Measurements from ENCODE around the gene CSF3.

Gene CSF3

DNA sequence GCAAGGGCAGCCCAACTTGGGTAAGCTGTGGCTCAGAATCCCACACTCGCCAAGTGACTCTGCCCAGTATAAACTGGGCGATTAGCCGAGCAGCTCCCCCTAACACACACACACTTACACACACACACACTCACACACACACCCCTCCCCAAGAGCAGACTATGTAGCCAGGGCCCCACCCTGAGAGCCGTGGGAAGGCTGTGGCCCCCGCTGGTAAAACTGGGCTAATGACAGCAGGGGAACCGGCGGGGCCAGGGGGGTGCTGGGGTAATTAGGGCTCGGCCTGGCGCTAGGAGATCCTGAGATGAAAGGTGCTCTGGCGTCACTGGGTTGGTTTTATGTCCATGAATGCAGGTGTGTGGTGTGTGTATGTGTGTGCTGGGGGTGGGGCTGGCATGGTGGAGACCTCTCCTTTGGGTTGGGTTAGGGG is 46.4 kb downstream of the CSF3 start:
- Histone ChIP-seq H3K27me3 (ENCODE audit: control insufficient read depth, insufficient read depth, low read length) (no peaks in the 10 kb centered on the region), H3K4me3 (ENCODE audit: low read length) (no peak overlapping the region), H3K4me1 (ENCODE audit: control insufficient read depth, insufficient read depth, low read length) (peaks cover 12% of the 10 kb centered on the region), H3K27ac (ENCODE audit: low read length) (no peak overlapping the region), H3K36me3 (ENCODE audit: control insufficient read depth, insufficient read depth, low read length) (no peaks in the 10 kb centered on the region), H3K9me3 (ENCODE audit: control insufficient read depth, insufficient read depth, low read length) (no peaks in the 10 kb centered on the region)
- no peak for DNase-seq (ENCODE audit: low read depth, low spot score)
- no CpG with 5 or more reads among the region's 10 CpGs for WGBS (ENCODE audit: insufficient coverage, insufficient read length)

DNA sequence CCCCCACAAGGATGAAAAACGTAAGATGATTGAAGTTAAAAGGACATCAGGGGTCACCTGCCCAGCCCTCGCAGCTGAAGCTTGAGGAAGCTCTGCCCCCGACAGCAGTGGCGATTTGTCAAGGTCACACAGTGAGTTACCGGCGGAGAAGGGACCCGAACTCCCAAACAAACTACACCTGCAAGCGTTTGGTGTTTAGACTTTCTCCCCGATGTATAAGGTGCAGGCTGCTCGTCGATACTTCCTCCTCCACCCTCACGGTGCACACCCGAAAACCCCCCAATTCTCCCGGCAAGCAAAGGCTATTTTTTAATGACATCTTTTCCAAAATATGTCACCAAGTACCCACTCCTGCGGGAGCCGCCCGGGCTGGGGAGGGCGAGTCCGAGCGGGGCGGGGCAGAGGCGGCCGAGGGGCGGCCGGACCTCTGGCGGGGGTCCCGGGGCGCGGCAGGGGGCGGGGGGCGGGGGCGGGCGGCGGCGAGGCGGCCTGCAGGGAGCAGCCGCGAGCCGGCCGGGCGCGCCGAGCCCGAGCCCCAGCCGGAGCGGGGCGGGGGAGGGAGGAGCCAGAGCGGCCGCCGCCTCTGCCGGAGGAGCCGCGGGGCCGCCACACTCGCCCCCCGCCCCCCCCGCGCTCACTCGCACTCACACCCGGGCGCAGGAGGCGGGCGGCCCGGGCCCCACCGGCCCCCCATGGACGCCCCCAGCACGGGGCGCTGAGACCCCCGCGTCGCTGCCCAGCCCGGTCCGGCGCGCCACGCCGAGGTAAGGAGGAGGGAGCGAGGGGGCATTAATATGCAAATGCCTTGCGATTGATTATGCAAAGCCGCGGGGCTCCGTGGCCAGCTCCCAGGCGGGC is 47.3 kb downstream of the CSF3 start, which contains the start of gene THRA:
Gene THRA (plus strand): TSS at position 637 of the 858 bp plus-strand sequence. CDS start 11,524 bp downstream, outside the sequence.
- H3K9me3 ChIP-seq (ENCODE audit: control insufficient read depth, insufficient read depth, low read length), result no peaks in the 10 kb centered on the region
- H3K4me3 ChIP-seq (ENCODE audit: low read length), result peak within 1 kb of the TSS; percentile 67
- H3K27me3 ChIP-seq (ENCODE audit: control insufficient read depth, insufficient read depth, low read length), result no peaks in the 10 kb centered on the region
- no CpG with 5 or more reads among the region's 83 CpGs for WGBS (ENCODE audit: insufficient coverage, insufficient read length)
- peaks cover 12% of the 10 kb centered on the region for H3K4me1 ChIP-seq (ENCODE audit: control insufficient read depth, insufficient read depth, low read length)
- H3K27ac ChIP-seq (ENCODE audit: low read length), result no peak within 1 kb of the TSS
- no peak for DNase-seq (ENCODE audit: low read depth, low spot score)
- H3K36me3 ChIP-seq (ENCODE audit: control insufficient read depth, insufficient read depth, low read length), result no peaks in the 10 kb centered on the region

DNA sequence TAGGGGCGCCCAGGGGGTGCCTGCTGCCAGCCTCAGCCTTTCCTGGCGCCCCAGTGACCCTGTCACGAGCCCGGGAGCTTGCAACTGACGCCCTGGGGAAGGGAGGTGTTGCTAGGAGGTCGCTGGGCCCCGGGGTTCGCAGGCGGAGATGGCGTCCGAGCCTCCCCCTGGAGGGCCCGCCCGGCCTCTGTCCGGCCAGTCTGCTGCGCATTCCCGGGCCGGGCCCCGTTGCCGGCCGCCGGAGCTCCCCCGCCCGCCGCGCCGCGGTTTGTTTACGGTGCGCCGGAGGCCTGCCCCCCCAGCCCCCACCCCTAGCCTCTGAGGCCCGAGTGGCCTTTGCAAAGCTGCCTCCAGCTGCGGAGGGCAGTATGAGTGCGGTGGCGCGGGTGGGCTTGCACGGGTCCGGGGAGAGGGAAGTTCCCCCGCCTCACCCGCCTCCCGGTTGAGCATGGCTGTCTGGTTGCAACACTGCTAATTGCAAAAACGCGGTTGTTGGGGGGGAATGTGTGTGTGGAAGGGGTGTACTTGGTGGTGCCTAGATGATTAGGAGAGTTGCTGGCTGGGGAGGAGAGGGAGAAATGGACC is 48.0 kb downstream of the CSF3 start:
- DNase-seq (ENCODE audit: low read depth, low spot score), result no peak
- H3K27ac ChIP-seq (ENCODE audit: low read length), result no peak overlapping the region
- no peaks in the 10 kb centered on the region for H3K36me3 ChIP-seq (ENCODE audit: control insufficient read depth, insufficient read depth, low read length)
- no peaks in the 10 kb centered on the region for H3K9me3 ChIP-seq (ENCODE audit: control insufficient read depth, insufficient read depth, low read length)
- WGBS (ENCODE audit: insufficient coverage, insufficient read length), result no CpG with 5 or more reads among the region's 42 CpGs
- H3K27me3 ChIP-seq (ENCODE audit: control insufficient read depth, insufficient read depth, low read length), result no peaks in the 10 kb centered on the region
- peak overlapping the region; percentile 67 for H3K4me3 ChIP-seq (ENCODE audit: low read length)
- H3K4me1 ChIP-seq (ENCODE audit: control insufficient read depth, insufficient read depth, low read length), result peaks cover 13% of the 10 kb centered on the region

DNA sequence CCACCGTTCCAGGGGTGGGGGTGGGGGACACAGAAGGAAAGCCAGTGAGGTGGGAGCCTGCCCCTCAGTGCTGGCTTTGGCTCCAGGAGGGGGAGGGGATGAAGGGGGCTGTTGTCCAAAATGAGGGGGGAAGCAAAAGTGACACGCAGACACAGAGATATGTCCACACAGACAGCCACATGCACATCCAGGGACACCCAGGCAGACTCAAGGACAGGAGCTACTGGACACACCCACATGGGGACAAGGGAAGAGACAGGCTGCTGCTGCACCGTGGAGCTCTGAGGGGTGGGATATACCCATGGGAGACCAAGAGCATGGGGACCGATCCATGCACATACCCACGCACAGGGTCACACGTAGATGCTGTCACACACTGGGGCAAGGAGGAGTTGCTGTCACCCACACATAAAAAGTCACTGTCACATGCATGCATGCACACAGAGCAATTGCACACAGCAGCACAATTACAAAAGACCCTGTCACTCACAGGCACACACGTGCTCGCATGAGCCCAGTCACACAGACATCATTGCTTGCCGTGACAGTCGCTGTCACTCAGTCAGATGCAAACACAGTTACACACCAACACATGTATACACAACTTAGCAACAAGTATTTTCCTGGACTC is 48.8 kb downstream of the CSF3 start:
- Histone ChIP-seq H3K4me3 (ENCODE audit: low read length) (peak overlapping the region; percentile 67; the same call in 1 of the 2 replicates), H3K4me1 (ENCODE audit: control insufficient read depth, insufficient read depth, low read length) (peaks cover 16% of the 10 kb centered on the region), H3K36me3 (ENCODE audit: control insufficient read depth, insufficient read depth, low read length) (no peaks in the 10 kb centered on the region), H3K27ac (ENCODE audit: low read length) (no peak overlapping the region), H3K9me3 (ENCODE audit: control insufficient read depth, insufficient read depth, low read length) (no peaks in the 10 kb centered on the region), H3K27me3 (ENCODE audit: control insufficient read depth, insufficient read depth, low read length) (no peaks in the 10 kb centered on the region)
- no CpG with 5 or more reads among the region's 10 CpGs for WGBS (ENCODE audit: insufficient coverage, insufficient read length)
- no peak for DNase-seq (ENCODE audit: low read depth, low spot score)

DNA sequence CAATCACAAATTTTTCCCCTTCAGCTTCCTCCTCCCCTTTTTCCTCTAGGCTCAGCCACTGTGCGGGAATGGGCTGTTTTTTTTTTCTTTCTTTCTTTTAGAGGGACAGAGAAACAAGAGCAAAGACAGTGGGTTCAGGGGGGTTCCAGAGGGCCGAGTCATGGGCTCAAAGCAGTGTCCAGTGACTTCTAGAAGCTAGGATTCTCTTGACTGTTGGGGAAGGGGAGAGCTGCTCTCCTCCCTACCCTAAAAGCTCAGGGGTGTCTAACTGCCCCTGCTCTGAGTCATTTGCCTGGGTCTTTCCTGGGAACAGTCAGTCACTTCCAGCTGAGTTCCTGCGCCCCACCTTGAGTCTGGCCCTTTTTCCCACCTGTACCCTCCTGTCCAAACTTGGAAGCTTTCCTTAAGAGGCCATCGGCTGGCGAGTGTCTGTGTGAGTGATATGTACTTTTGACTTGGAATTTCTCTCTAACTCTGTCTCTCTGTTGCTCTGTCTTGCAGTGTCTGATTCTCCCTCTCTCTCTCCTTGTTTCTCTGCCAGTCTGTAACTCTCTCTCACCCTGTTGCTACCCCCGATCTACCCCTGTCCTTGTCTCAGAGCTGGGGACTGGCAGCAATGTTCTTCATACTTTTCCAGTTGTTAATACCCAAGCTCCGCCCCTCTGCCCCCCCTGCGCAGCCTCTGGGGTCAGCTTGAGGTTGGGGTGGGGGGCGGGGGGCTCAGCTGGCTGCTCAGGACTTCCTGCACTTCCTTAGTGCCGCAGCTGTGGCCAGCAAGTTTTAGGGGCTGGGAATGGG is 49.9 kb downstream of the CSF3 start:
- Histone ChIP-seq H3K4me1 (ENCODE audit: control insufficient read depth, insufficient read depth, low read length) (peaks cover 23% of the 10 kb centered on the region), H3K9me3 (ENCODE audit: control insufficient read depth, insufficient read depth, low read length) (no peaks in the 10 kb centered on the region), H3K27me3 (ENCODE audit: control insufficient read depth, insufficient read depth, low read length) (no peaks in the 10 kb centered on the region), H3K27ac (ENCODE audit: low read length) (no peak overlapping the region), H3K36me3 (ENCODE audit: control insufficient read depth, insufficient read depth, low read length) (no peaks in the 10 kb centered on the region), H3K4me3 (ENCODE audit: low read length) (no peak overlapping the region)
- no CpG with 5 or more reads among the region's 10 CpGs for WGBS (ENCODE audit: insufficient coverage, insufficient read length)
- no peak for DNase-seq (ENCODE audit: low read depth, low spot score)

DNA sequence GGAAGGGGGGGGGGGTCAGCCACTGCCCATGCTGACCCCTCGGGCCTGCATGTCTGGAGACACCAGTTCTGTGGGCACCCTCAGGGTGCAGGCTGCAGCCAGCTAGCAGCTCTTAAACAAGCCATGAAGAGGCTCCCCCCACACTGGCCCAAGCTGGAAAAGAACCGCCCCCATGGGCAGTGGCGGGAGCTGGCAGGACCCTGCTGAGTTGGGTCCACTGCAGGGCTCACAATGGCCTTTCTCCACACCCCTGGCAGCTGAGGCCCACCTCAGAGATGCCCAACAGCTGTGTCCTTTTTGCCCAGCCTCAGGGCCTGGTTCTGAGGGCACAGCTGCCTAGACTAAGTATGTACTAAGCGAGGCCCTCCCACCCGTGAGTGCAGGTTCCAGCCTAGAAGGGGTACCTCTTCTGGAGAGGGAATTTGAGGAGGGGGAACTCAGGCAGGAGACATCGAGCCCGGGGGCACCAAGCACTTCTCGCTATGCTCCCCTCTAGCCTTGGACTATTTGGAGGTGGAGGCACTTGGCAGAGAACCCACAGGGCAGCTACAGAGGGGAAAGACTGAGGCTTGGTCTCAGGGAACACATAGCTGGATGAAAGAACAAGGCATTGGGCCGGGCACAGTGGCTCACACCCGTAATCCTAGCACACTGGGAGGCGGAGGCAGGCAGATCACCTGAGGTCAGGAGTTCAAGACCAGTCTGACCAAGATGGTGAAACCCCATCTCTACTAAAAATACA is 50.7 kb downstream of the CSF3 start:
- DNase-seq (ENCODE audit: low read depth, low spot score), result no peak
- Histone ChIP-seq H3K27me3 (ENCODE audit: control insufficient read depth, insufficient read depth, low read length) (no peaks in the 10 kb centered on the region), H3K4me3 (ENCODE audit: low read length) (no peak overlapping the region), H3K36me3 (ENCODE audit: control insufficient read depth, insufficient read depth, low read length) (no peaks in the 10 kb centered on the region), H3K9me3 (ENCODE audit: control insufficient read depth, insufficient read depth, low read length) (no peaks in the 10 kb centered on the region), H3K4me1 (ENCODE audit: control insufficient read depth, insufficient read depth, low read length) (peaks cover 29% of the 10 kb centered on the region), H3K27ac (ENCODE audit: low read length) (no peak overlapping the region)
- no CpG with 5 or more reads among the region's 11 CpGs for WGBS (ENCODE audit: insufficient coverage, insufficient read length)

Measured in iPS DF 6.9 (cell line).